BE2C (cell line): ENCODE measurements around the gene SDR9C7.
"Not testable (repeated sequence)": the region's sequence is repeated elsewhere in the genome, so short reads cannot be mapped to it uniquely, and the experiment has no call there.

Experiments used
- DNase-seq: peaks from one replicate; pipeline ENCODE4 v3.0.0-alpha.2; 2020
- H3K27me3 ChIP-seq: fragments of 250-450 bp; sonication (Bioruptor Pico); 2 replicates; pipeline ENCODE4 v1.5.1; 2020; ENCODE audit warnings: mild to moderate bottlenecking
- H3K36me3 ChIP-seq: fragments of 250-450 bp; sonication (Bioruptor Pico); 2 replicates; pipeline ENCODE4 v1.5.1; 2020; ENCODE audit warnings: mild to moderate bottlenecking
- H3K4me1 ChIP-seq: fragments of 250-450 bp; sonication (Bioruptor Pico); 2 replicates; pipeline ENCODE4 v1.5.1; 2020
- H3K4me3 ChIP-seq: 2 replicates; pipeline ENCODE4 v1.5.1; 2011; ENCODE audit warnings: low read depth, low read length
- H3K9me3 ChIP-seq: fragments of 250-450 bp; sonication (Bioruptor Pico); 2 replicates; pipeline ENCODE4 v1.5.1; 2020
- TF ChIP-seq, protein P1 (sequence below): IDR thresholded peaks from 2 replicates; pipeline ENCODE4 v1.5.1; 2012; ENCODE audit warnings: mild to moderate bottlenecking, low read depth, low read length

The SDR9C7 gene

DNA sequence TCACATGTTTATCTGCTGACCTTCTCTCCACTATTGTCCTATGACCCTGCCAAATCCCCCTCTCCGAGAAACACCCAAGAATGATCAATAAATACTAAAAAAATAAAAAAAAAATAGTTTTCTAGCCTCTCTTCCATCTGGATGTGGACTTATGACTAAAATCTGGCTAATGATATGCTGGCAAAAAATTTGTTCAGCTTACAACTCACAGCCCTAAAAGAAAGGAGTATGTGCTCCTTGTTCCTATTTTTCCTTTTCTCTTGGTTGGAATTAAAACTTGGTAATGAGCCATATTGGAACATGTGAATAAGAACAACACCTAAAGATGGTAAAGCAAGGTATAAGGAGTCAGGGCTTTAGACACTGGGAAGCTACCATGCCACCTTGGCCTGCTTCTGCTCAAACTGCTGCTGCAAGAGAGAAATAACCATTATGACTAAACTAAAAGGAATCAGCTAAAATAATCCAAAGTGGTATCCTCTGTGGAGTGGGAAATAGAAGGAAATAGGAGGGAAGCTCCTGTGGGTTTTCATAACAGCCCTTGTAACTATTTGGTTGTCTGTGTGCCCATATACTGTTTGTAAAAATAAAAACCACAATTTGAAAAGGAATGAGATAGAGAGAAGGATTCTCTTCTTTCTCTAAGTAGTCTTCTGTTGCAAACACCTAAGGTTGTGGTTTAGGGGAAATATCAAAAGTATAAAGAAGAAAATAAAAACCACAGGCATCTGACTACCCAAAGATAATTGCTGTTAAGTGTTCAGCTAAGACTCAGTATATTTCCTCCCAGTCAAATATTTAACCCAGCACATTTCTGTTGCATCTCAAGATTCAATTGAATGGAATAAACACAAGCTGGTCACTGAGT, 53.8 kb downstream of the SDR9C7 start:
- TF ChIP-seq, protein P1, sequence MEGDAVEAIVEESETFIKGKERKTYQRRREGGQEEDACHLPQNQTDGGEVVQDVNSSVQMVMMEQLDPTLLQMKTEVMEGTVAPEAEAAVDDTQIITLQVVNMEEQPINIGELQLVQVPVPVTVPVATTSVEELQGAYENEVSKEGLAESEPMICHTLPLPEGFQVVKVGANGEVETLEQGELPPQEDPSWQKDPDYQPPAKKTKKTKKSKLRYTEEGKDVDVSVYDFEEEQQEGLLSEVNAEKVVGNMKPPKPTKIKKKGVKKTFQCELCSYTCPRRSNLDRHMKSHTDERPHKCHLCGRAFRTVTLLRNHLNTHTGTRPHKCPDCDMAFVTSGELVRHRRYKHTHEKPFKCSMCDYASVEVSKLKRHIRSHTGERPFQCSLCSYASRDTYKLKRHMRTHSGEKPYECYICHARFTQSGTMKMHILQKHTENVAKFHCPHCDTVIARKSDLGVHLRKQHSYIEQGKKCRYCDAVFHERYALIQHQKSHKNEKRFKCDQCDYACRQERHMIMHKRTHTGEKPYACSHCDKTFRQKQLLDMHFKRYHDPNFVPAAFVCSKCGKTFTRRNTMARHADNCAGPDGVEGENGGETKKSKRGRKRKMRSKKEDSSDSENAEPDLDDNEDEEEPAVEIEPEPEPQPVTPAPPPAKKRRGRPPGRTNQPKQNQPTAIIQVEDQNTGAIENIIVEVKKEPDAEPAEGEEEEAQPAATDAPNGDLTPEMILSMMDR = no peak
- Histone ChIP-seq H3K27me3 (no peaks in the 10 kb centered on the region; the same call in none of the 2 replicates), H3K36me3 (no peaks in the 10 kb centered on the region), H3K4me3 (no peak overlapping the region), H3K9me3 (no peaks in the 10 kb centered on the region), H3K4me1 (no peaks in the 10 kb centered on the region)
- DNase-seq = no peak

DNA sequence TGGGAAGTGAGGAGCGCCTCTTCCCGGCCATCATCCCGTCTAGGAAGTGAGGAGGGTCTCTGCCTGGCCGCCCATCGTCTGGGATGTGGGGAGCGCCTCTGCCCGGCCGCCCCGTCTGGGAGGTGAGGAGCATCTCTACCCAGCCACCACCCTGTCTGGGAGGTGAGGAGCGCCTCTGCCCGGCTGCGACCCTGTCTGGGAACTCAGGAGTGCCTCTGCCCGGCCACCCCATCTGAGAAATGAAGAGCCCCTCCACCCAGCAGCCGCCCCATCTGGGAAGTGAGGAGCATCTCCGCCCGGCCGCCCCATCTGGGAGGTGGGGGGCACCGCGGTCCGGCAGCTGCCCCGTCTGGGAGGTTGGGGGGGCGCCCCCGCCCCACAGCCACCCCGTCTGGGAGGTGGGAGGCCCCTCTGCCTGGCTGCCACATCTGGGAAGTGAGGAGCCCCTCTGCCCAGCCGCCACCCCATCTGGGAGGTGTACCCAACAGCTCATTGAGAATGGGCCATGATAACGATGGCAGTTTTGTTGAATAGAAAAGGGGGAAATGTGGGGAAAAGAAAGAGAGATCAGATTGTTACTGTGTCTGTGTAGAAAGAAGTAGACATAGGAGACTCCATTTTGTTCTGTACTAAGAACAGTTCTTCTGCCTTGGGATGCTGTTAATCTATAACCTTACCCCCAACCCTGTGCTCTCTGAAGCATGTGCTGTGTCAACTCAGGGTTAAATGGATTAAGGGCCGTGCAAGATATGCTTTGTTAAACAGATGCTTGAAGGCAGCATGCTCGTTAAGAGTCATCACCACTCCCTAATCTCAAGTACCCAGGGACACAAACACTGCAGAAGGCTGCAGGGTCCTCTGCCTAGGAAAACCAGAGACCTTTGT, 54.7 kb downstream of the SDR9C7 start:
- H3K4me1 ChIP-seq, H3K4me3 ChIP-seq, H3K27me3 ChIP-seq, DNase-seq, H3K9me3 ChIP-seq, H3K36me3 ChIP-seq: not testable (repeated sequence)

DNA sequence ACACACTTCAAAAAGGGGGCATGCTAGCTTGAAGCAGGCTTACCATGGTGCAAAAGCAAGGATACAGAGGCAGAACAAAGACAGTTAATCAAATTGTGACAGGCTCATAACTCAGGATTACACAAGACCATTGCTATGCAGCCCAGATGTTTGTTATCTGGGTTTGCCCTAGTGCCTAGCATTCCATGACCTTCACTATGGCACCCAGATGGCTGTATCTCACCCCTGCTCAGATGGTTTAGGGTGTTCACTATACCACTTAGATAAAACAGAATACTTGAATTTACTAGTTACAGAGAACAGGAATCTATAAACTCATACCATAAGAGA, 56.2 kb downstream of the SDR9C7 start:
- Histone ChIP-seq H3K4me3 (no peak overlapping the region), H3K4me1 (no peaks in the 10 kb centered on the region), H3K36me3 (no peaks in the 10 kb centered on the region), H3K27me3 (no peaks in the 10 kb centered on the region; the same call in none of the 2 replicates), H3K9me3 (no peaks in the 10 kb centered on the region)
- no peak for DNase-seq
- TF ChIP-seq, protein P1 = no peak

DNA sequence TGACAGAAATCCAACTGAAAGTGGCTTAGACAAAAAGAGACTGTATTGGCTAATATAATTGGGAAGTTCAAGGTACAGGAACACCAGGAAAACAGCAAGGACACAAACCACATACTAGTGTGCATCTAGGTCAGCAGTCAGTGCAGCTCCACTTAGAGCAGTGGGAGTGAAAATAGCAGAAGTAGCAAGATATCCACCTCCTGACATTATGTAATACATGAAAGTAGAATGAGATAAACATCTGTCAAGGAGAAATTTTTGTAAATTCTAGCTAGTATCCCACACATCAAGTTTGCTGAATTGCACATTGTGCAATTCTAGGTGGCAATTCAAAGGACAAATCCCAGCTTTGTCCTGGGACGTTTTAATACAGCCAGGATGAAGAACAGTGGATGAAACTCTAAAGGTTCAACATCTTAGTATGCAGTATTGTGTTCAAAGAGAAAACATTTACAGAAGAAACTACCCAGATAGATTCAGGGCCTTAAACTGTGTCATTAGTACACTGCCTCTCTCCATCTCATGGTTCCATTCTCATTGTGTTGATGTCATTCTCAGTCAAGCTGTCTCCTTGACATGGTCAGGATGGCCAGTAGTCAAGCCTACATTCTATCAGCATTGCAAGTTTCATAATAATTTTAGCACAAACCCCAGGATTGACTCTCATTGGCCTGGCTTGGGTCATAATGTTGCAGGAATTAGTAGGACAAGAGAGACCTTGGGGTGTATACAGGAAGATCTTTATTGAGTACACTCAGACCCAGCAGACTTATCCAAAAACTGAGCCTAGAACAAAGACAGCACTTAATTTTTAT, 56.8 kb downstream of the SDR9C7 start:
- H3K36me3 ChIP-seq = no peaks in the 10 kb centered on the region
- no peaks in the 10 kb centered on the region for H3K4me1 ChIP-seq
- no peak overlapping the region for H3K4me3 ChIP-seq
- H3K9me3 ChIP-seq = no peaks in the 10 kb centered on the region
- H3K27me3 ChIP-seq = no peaks in the 10 kb centered on the region; the same call in 1 of the 2 replicates
- TF ChIP-seq, protein P1 = no peak
- DNase-seq = no peak

DNA sequence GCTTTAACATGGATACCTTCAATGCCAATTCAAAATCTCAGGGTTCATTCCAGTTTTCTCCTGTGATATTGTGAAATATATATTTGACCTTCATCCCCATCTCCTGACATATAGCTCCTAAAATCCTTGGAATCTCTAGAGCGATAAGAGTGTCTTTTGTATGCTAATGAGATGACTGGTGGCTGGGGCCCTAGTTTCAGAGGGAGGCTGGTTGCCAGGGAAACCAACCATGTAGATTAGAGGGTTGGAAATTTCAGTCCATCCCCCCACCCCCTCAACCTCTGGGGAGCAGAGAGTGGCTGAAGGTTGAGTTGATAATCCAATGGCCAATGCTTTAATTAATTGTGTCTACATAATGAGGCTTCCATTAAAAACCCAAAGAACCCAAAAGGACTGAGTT, 59.4 kb downstream of the SDR9C7 start:
- no peak overlapping the region for H3K4me3 ChIP-seq
- DNase-seq = no peak
- TF ChIP-seq, protein P1 = no peak
- H3K27me3 ChIP-seq = no peaks in the 10 kb centered on the region; the same call in 1 of the 2 replicates
- H3K4me1 ChIP-seq = no peaks in the 10 kb centered on the region
- H3K36me3 ChIP-seq = no peaks in the 10 kb centered on the region
- H3K9me3 ChIP-seq = no peaks in the 10 kb centered on the region

DNA sequence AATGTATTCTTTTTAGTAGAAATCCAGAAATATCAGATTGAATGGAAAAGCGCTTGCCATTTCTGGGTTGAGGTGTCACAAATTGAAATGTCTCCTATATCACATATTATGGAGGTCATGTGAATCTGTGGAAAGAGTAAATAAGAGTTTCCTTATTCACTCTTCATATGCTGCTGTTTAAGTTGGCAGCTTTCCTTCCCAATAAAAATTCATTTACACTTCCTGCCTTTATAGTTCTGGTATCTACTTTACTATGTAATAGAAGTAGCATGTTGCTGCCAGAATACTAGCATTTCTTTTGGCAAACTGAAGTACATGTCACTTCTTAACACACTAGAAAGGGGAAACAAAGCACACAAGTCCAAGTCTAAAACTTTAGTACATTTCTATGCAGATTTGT, 60.8 kb downstream of the SDR9C7 start:
- H3K4me3 ChIP-seq = no peak overlapping the region
- H3K9me3 ChIP-seq = no peaks in the 10 kb centered on the region
- no peak for DNase-seq
- H3K4me1 ChIP-seq = no peaks in the 10 kb centered on the region
- no peaks in the 10 kb centered on the region; the same call in 1 of the 2 replicates for H3K27me3 ChIP-seq
- TF ChIP-seq, protein P1 = no peak
- H3K36me3 ChIP-seq = no peaks in the 10 kb centered on the region
